Spleen (tissue), 7 donors: ENCODE data around the gene UBE2QL1.

ENCODE experiments used
- POLR2A ChIP-seq, 3 donors: fragments of 450-650 bp; IDR thresholded peaks; one replicate each; pipeline ENCODE4 v1.5.1; 2017; ENCODE audit warnings: antibody characterized with exemption in 3 of 3, mild to moderate bottlenecking in 1 of 3
- TF ChIP-seq, protein P1 (sequence below), 11 experiments: fragments of 200-600 bp in 7 of 11; fragments of 450-650 bp in 4 of 11; sonication (generic) in 4 of 11; IDR thresholded peaks in 8 of 11; conservative IDR thresholded peaks in 3 of 11; 1 replicate in 7 of 11; 2 replicates in 4 of 11; pipeline versions ENCODE4 v1.4.0 to v1.8.0; 2016 to 2021; ENCODE audit warnings: antibody characterized with exemption in 11 of 11, inconsistent platforms in 4 of 11, mild to moderate bottlenecking in 1 of 11
- donor health status: DM: no; HTN: no; CAD: no; lungs with moderate emphysema.
- donor health status: DM: no; HTN: no; CAD: no.
- donor health status: DM: no; HTN: no; CAD: no.

GRCh38 chr5:6488021-6488420, 39.4 kb downstream of the UBE2QL1 start:
- TF ChIP-seq, protein P1, sequence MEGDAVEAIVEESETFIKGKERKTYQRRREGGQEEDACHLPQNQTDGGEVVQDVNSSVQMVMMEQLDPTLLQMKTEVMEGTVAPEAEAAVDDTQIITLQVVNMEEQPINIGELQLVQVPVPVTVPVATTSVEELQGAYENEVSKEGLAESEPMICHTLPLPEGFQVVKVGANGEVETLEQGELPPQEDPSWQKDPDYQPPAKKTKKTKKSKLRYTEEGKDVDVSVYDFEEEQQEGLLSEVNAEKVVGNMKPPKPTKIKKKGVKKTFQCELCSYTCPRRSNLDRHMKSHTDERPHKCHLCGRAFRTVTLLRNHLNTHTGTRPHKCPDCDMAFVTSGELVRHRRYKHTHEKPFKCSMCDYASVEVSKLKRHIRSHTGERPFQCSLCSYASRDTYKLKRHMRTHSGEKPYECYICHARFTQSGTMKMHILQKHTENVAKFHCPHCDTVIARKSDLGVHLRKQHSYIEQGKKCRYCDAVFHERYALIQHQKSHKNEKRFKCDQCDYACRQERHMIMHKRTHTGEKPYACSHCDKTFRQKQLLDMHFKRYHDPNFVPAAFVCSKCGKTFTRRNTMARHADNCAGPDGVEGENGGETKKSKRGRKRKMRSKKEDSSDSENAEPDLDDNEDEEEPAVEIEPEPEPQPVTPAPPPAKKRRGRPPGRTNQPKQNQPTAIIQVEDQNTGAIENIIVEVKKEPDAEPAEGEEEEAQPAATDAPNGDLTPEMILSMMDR (IDR thresholded peaks at IDR 0.05 in 8 of 11, conservative IDR thresholded peaks at IDR 0.05 in 3 of 11): no peak
- TF ChIP-seq POLR2A (IDR thresholded peaks at IDR 0.05): no peak
